ENCODE data around the gene ANKDD1B.

The ANKDD1B gene

GRCh38 chr5:75616971-75617621, 5.8 kb downstream of the ANKDD1B start:
- no peak for DNase-seq

- DNase-seq: no peak
Observed at GRCh38 chr5:75617736-75618352, 6.6 kb downstream of the ANKDD1B start.

GRCh38 chr5:75620184-75620959, 9.1 kb downstream of the ANKDD1B start:
- DNase-seq: no peak

- DNase-seq: no peak
Observed at GRCh38 chr5:75622564-75622963, 11.3 kb downstream of the ANKDD1B start.

GRCh38 chr5:75623846-75624245, 12.6 kb downstream of the ANKDD1B start:
- no peak for DNase-seq

GRCh38 chr5:75626959-75627358, 15.7 kb downstream of the ANKDD1B start:
- no peak for DNase-seq

- no peak for DNase-seq
Observed at GRCh38 chr5:75627801-75628200, 16.5 kb downstream of the ANKDD1B start.

- DNase-seq: no peak
Observed at GRCh38 chr5:75630875-75631274, 19.6 kb downstream of the ANKDD1B start.

- no peak for DNase-seq
Observed at GRCh38 chr5:75632321-75632720, 21.1 kb downstream of the ANKDD1B start.

GRCh38 chr5:75637949-75638348, 26.7 kb downstream of the ANKDD1B start:
- DNase-seq: no peak

- no peak for DNase-seq
Observed at GRCh38 chr5:75639535-75640311, 28.5 kb downstream of the ANKDD1B start.

- no peak for DNase-seq
Observed at GRCh38 chr5:75640395-75640794, 29.1 kb downstream of the ANKDD1B start.

GRCh38 chr5:75640826-75641225, 29.6 kb downstream of the ANKDD1B start:
- DNase-seq: no peak

- DNase-seq: no peak
Observed at GRCh38 chr5:75648712-75649111, 37.5 kb downstream of the ANKDD1B start.

- DNase-seq: no peak
Observed at GRCh38 chr5:75651575-75652238, 40.5 kb downstream of the ANKDD1B start.

GRCh38 chr5:75653521-75653920, 42.3 kb downstream of the ANKDD1B start:
- no peak for DNase-seq

GRCh38 chr5:75654693-75655295, 43.5 kb downstream of the ANKDD1B start:
- DNase-seq: no peak

GRCh38 chr5:75656311-75657003, 45.2 kb downstream of the ANKDD1B start:
- no peak for DNase-seq

- no peak for DNase-seq
Observed at GRCh38 chr5:75659791-75660450, 48.7 kb downstream of the ANKDD1B start.

GRCh38 chr5:75660678-75661465, 49.6 kb downstream of the ANKDD1B start:
- no peak for DNase-seq
